Mesodermal cell (in vitro differentiated cells): ENCODE measurements around the gene CNIH4.
"Not testable (repeated sequence)": the region's sequence is repeated elsewhere in the genome, so short reads cannot be mapped to it uniquely, and the experiment has no call there.

Experiments
- H3K27ac ChIP-seq: 2 replicates; pipeline ENCODE4 v1.7.0; 2013; ENCODE audit warnings: mild to moderate bottlenecking, low read depth, low read length, moderate library complexity; ENCODE audit not compliant: severe bottlenecking
- H3K36me3 ChIP-seq: 2 replicates; pipeline ENCODE4 v1.7.1; 2013; ENCODE audit warnings: mild to moderate bottlenecking, low read length, moderate library complexity; ENCODE audit not compliant: control insufficient read depth, insufficient read depth
- H3K4me1 ChIP-seq: one replicate; pipeline ENCODE4 v1.7.1; 2013; ENCODE audit warnings: mild to moderate bottlenecking, low read length; ENCODE audit not compliant: insufficient read depth, control insufficient read depth, poor library complexity, severe bottlenecking
- H3K4me3 ChIP-seq: 2 replicates; pipeline ENCODE4 v1.7.0; 2013; ENCODE audit warnings: low read length, control low read depth, mild to moderate bottlenecking; ENCODE audit not compliant: insufficient read depth, poor library complexity, severe bottlenecking; ENCODE audit errors: extremely low read depth
- H3K9me3 ChIP-seq: 2 replicates; pipeline ENCODE4 v1.7.1; 2013; ENCODE audit warnings: mild to moderate bottlenecking, low read length, moderate library complexity; ENCODE audit not compliant: control insufficient read depth
- WGBS, 2 experiments: methylation state at CpG; one replicate each; pipeline ENCODE4 v1.1.5; 2013; ENCODE audit warnings: missing lambda C conversion rate in 2 of 2; ENCODE audit not compliant: insufficient coverage in 2 of 2; 5-methylcytosine and 5-hydroxymethylcytosine counted together

CNIH4 gene

GRCh38 chr1:224352436-224353085, 4.1 kb upstream of the CNIH4 start:
- H3K4me3 ChIP-seq, H3K4me1 ChIP-seq, H3K36me3 ChIP-seq, H3K27ac ChIP-seq, H3K9me3 ChIP-seq: not testable (repeated sequence)
- WGBS, 2 experiments = 93 to 95% methylated on average over 24 to 49 of the region's 49 CpGs

- H3K9me3 ChIP-seq = no peaks in the 10 kb centered on the region
- H3K4me1 ChIP-seq = peaks cover 9% of the 10 kb centered on the region
- peaks cover 7% of the 10 kb centered on the region for H3K36me3 ChIP-seq
- H3K4me3 ChIP-seq = no peak overlapping the region
- 88 to 98% methylated on average over 2 to 3 of the region's 5 CpGs for WGBS, 2 experiments
- H3K27ac ChIP-seq = no peak overlapping the region
Observed at GRCh38 chr1:224353975-224354925, 2.4 kb upstream of the CNIH4 start.

- Histone ChIP-seq H3K4me3 (peak overlapping the region; percentile 85), H3K4me1 (peaks cover 9% of the 10 kb centered on the region), H3K36me3 (peaks cover 33% of the 10 kb centered on the region), H3K27ac (no peak overlapping the region), H3K9me3 (no peaks in the 10 kb centered on the region)
- WGBS, 2 experiments = 31 to 51% methylated on average over 4 to 8 of the region's 9 CpGs
Observed at GRCh38 chr1:224357626-224358124, 996 bp downstream of the CNIH4 start.

- Histone ChIP-seq H3K27ac (no peak overlapping the region), H3K4me1 (peaks cover 9% of the 10 kb centered on the region), H3K4me3 (peak overlapping the region; percentile 85), H3K9me3 (no peaks in the 10 kb centered on the region), H3K36me3 (peaks cover 38% of the 10 kb centered on the region)
- WGBS, 2 experiments = 83% methylated on average over 3 of the region's 4 CpGs; no CpG with 5 or more reads in 1 of the 2 experiments
Observed at GRCh38 chr1:224358237-224358636, 1.6 kb downstream of the CNIH4 start.

- Histone ChIP-seq H3K27ac (no peak overlapping the region), H3K4me3 (no peak overlapping the region), H3K4me1 (peaks cover 9% of the 10 kb centered on the region), H3K36me3 (peaks cover 48% of the 10 kb centered on the region), H3K9me3 (no peaks in the 10 kb centered on the region)
- WGBS, 2 experiments = 90 to 98% methylated on average over 3 of the region's 3 CpGs
Observed at GRCh38 chr1:224359207-224359606, 2.5 kb downstream of the CNIH4 start.

- H3K36me3 ChIP-seq = peaks cover 98% of the 10 kb centered on the region
- H3K9me3 ChIP-seq = no peaks in the 10 kb centered on the region
- H3K4me3 ChIP-seq = no peak overlapping the region
- no peak overlapping the region for H3K27ac ChIP-seq
- no peaks in the 10 kb centered on the region for H3K4me1 ChIP-seq
- 93 to 100% methylated on average over 3 of the region's 5 CpGs for WGBS, 2 experiments
Observed at GRCh38 chr1:224368409-224368808, 11.7 kb downstream of the CNIH4 start.

GRCh38 chr1:224373008-224373590, 16.4 kb downstream of the CNIH4 start:
- Histone ChIP-seq H3K36me3 (peaks cover 95% of the 10 kb centered on the region), H3K4me3 (no peak overlapping the region), H3K27ac (no peak overlapping the region), H3K4me1 (no peaks in the 10 kb centered on the region), H3K9me3 (no peaks in the 10 kb centered on the region)
- 96% methylated on average over 3 to 5 of the region's 5 CpGs for WGBS, 2 experiments

- no peak overlapping the region for H3K27ac ChIP-seq
- H3K4me3 ChIP-seq = no peak overlapping the region
- no peaks in the 10 kb centered on the region for H3K9me3 ChIP-seq
- peaks cover 82% of the 10 kb centered on the region for H3K36me3 ChIP-seq
- WGBS, 2 experiments = 81 to 97% methylated on average over 3 of the region's 3 CpGs
- H3K4me1 ChIP-seq = no peaks in the 10 kb centered on the region
Observed at GRCh38 chr1:224375059-224375458, 18.4 kb downstream of the CNIH4 start.

- Histone ChIP-seq H3K4me1 (no peaks in the 10 kb centered on the region), H3K4me3 (no peak overlapping the region), H3K9me3 (no peaks in the 10 kb centered on the region), H3K36me3 (peaks cover 57% of the 10 kb centered on the region), H3K27ac (no peak overlapping the region)
- WGBS, 2 experiments = 90% methylated on average over 2 of the region's 2 CpGs; no CpG with 5 or more reads in 1 of the 2 experiments
Observed at GRCh38 chr1:224377676-224378006, 21.0 kb downstream of the CNIH4 start.

GRCh38 chr1:224378855-224379631, 22.4 kb downstream of the CNIH4 start:
- no peaks in the 10 kb centered on the region for H3K4me1 ChIP-seq
- H3K9me3 ChIP-seq = no peaks in the 10 kb centered on the region
- H3K27ac ChIP-seq = no peak overlapping the region
- 91 to 94% methylated on average over 5 of the region's 7 CpGs for WGBS, 2 experiments
- no peak overlapping the region for H3K4me3 ChIP-seq
- H3K36me3 ChIP-seq = peaks cover 43% of the 10 kb centered on the region
